MCF 10A (cell line): ENCODE measurements around the gene TRPV6. TPM values are rescaled to one million over a fixed set of nuclear protein-coding genes. Genes with fewer than 3 reads are reported as not detected.

Source experiments
- BruUV-seq: library from RNA; stranded (reverse); fragments of 400-500 nt; replicated peaks from 2 replicates; lab custom pipeline; 2021; lab: Mats Ljungman, UMichigan
- CTCF ChIA-PET: fragments of 300-600 bp; sonication (Branson Sonifier 250); formaldehyde crosslinking; extraction: SDS; loops from one replicate; lab custom pipeline; 2021; ENCODE audit warnings: antibody characterized with exemption, inconsistent platforms; lab: Yijun Ruan, JAX
- POLR2A ChIA-PET: fragments of 300-600, 350-650 bp; sonication (Branson Sonifier 250); formaldehyde crosslinking; extraction: SDS; loops from one replicate; lab custom pipeline; 2020; ENCODE audit warnings: antibody characterized with exemption, inconsistent platforms; lab: Yijun Ruan, JAX
- DNase-seq: peaks from one replicate; pipeline ENCODE4 v3.0.0-alpha.2; 2018; ENCODE audit not compliant: unreplicated experiment
- H3K27ac Mint-ChIP-seq: one replicate; pipeline ENCODE4 v1.8.0; 2022; ENCODE audit warnings: mild to moderate bottlenecking, low read depth, mixed read lengths; ENCODE audit not compliant: unreplicated experiment
- H3K27me3 Mint-ChIP-seq: one replicate; pipeline ENCODE4 v1.8.0; 2022; ENCODE audit warnings: mixed read lengths; ENCODE audit not compliant: insufficient read depth, unreplicated experiment
- H3K36me3 Mint-ChIP-seq: one replicate; pipeline ENCODE4 v1.8.0; 2022; ENCODE audit warnings: mild to moderate bottlenecking, moderate library complexity, mixed read lengths; ENCODE audit not compliant: insufficient read depth, unreplicated experiment
- H3K4me1 Mint-ChIP-seq: one replicate; pipeline ENCODE4 v1.8.0; 2022; ENCODE audit warnings: mixed read lengths; ENCODE audit not compliant: insufficient read depth, unreplicated experiment
- H3K4me3 Mint-ChIP-seq: one replicate; pipeline ENCODE4 v1.8.0; 2022; ENCODE audit warnings: mild to moderate bottlenecking, moderate library complexity, mixed read lengths; ENCODE audit not compliant: unreplicated experiment
- H3K9me3 Mint-ChIP-seq: one replicate; pipeline ENCODE4 v1.8.0; 2022; ENCODE audit warnings: mixed read lengths; ENCODE audit not compliant: unreplicated experiment
- intact Hi-C: fragments of 100-400 bp; cut with micrococcal nuclease; formaldehyde crosslinking; loops from 2 replicates; pipeline ENCODE4 v1.14.1; 2022
- total RNA-seq: library from RNA; stranded (reverse); gene quantifications from 2 replicates; pipeline ENCODE4 v1.2.3, GENCODE V29; 2022
- TF ChIP-seq, protein P1 (sequence below): fragments of 200-600 bp; IDR thresholded peaks from one replicate; pipeline ENCODE4 v1.8.0; 2022; ENCODE audit warnings: antibody characterized with exemption, mild to moderate bottlenecking; ENCODE audit not compliant: unreplicated experiment

Gene TRPV6
- total RNA-seq, 1 experiment from 2014 or later: 0.30 TPM

DNA sequence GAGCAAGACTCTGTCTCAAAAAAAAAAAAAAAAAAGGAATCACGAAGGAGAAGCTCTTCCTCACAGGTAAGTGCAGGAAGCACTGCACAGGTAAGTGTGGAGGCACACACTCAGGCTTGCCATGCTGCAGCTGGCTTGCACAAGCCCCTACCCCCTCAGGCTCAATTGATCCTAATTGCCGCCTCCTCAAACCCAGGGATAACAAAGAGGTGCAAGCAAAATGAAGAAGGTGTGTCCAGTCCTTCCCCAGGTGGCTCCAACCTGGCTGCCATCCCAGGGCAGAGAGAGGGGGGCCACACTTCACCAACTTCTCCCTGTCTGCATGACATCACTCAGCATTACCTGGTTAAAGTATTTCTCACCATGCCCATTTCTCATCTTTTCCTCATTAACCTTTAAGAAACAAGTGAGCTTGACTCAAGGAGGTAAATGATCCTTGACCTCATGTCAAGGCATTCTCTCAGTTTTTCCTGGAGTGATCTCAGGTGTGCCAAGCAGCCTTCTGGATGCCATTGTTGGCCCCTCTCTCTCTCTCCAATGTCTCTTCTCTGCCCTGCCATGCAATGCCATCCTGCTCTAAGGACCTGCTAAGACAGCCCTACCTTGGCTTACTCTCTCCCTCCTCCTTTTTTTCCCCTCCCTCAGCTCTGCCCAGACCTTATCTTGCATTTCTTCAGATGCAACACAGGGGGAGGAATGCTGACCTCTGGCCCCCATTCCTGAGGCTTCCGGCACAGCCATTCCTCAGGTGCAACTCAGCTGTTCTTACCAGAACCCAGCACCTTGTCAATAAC, 13.0 kb upstream of the TRPV6 start:
- intact Hi-C loops: no loop called here
- no TSS peak for BruUV-seq
- H3K36me3 Mint-ChIP-seq: no peaks in the 10 kb centered on the region
- H3K4me3 Mint-ChIP-seq: no peak overlapping the region
- CTCF ChIA-PET: interaction anchor here (0.7 to 3.6 kb wide), 9 partner anchors 11 to 317 kb away, joined by 3 to 25 read pairs (median 5); no protein-coding TSS in a partner anchor
- H3K27me3 Mint-ChIP-seq: peaks cover 76% of the 10 kb centered on the region
- no peaks in the 10 kb centered on the region for H3K9me3 Mint-ChIP-seq
- DNase-seq: peak; percentile 62
- no peaks in the 10 kb centered on the region for H3K4me1 Mint-ChIP-seq
- POLR2A ChIA-PET: interaction anchor here (0.7 to 1.3 kb wide), 2 partner anchors 18 to 45 kb away, joined by 3 read pairs; no protein-coding TSS in a partner anchor
- no peak overlapping the region for H3K27ac Mint-ChIP-seq
- TF ChIP-seq, protein P1, sequence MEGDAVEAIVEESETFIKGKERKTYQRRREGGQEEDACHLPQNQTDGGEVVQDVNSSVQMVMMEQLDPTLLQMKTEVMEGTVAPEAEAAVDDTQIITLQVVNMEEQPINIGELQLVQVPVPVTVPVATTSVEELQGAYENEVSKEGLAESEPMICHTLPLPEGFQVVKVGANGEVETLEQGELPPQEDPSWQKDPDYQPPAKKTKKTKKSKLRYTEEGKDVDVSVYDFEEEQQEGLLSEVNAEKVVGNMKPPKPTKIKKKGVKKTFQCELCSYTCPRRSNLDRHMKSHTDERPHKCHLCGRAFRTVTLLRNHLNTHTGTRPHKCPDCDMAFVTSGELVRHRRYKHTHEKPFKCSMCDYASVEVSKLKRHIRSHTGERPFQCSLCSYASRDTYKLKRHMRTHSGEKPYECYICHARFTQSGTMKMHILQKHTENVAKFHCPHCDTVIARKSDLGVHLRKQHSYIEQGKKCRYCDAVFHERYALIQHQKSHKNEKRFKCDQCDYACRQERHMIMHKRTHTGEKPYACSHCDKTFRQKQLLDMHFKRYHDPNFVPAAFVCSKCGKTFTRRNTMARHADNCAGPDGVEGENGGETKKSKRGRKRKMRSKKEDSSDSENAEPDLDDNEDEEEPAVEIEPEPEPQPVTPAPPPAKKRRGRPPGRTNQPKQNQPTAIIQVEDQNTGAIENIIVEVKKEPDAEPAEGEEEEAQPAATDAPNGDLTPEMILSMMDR: no peak

DNA sequence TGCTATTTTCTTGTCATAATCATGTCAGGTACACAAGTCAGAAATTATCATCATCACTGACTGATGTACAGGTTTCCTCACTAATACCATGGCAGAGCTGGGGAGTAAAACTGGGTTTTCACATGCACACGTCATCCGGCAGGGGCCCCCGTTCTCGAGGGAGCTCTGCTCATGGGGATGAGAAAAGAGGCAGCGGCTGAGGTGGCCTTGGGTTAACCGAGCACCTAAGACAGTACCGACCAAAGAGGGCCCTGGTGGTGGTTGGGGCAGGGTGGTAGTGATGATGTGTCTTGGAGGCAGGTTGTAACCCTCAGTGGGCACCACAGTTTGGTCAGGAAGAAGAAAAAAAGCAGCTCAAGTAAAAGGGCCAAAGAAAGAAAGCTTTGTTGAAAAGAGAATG, 12.1 kb upstream of the TRPV6 start:
- TF ChIP-seq, protein P1: no peak
- intact Hi-C loops: no loop called here
- CTCF ChIA-PET: interaction anchor here (0.7 to 3.6 kb wide), 9 partner anchors 10 to 318 kb away, joined by 3 to 25 read pairs (median 5); no protein-coding TSS in a partner anchor
- Mint-ChIP-seq H3K9me3 (no peaks in the 10 kb centered on the region), H3K27me3 (peaks cover 68% of the 10 kb centered on the region), H3K27ac (no peak overlapping the region), H3K4me1 (no peaks in the 10 kb centered on the region), H3K36me3 (no peaks in the 10 kb centered on the region), H3K4me3 (no peak overlapping the region)
- no peak for DNase-seq
- BruUV-seq: no TSS peak
- POLR2A ChIA-PET: interaction anchor here (1.3 kb wide), 1 partner anchor 46 kb away, joined by 3 read pairs; no protein-coding TSS in a partner anchor

DNA sequence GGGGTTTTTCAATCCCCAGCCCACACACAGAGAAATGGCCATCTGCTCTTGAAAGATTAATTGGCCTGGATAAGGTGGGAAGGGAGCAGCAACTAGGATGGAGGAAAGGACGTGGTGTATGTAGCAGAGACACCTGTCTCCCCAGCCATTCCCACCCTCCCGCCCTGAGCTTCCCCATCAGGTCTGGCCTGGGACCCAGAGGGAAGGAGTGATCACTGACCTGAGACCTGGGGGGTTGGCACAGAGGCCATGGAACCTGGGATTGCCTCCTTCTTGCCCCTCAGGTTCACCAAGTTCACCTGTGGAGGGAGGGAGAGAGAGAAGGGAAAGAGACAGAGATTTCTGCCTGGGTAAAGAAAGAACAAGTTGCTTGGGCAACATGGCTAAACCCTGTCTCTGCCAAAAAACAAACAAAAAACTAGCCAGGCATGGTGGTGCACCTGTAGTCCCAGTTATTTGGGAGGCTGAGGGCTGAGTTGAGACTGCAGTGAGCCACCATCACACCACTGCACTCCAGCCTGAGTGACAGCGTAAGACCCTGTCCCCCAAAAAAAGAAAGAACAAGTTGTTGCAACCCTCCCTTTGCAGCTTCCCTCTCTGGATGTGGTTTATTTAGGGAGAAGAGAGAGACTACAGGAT, 11.3 kb upstream of the TRPV6 start:
- BruUV-seq: no TSS peak
- POLR2A ChIA-PET: no interaction called here
- Mint-ChIP-seq H3K27ac (no peak overlapping the region), H3K27me3 (peaks cover 60% of the 10 kb centered on the region), H3K9me3 (no peaks in the 10 kb centered on the region), H3K4me3 (no peak overlapping the region), H3K36me3 (no peaks in the 10 kb centered on the region), H3K4me1 (no peaks in the 10 kb centered on the region)
- intact Hi-C loops: no loop called here
- DNase-seq: no peak
- TF ChIP-seq, protein P1: no peak
- CTCF ChIA-PET: interaction anchor here (0.6 to 3.3 kb wide), 6 partner anchors 16 to 403 kb away, joined by 3 to 19 read pairs (median 4); no protein-coding TSS in a partner anchor

DNA sequence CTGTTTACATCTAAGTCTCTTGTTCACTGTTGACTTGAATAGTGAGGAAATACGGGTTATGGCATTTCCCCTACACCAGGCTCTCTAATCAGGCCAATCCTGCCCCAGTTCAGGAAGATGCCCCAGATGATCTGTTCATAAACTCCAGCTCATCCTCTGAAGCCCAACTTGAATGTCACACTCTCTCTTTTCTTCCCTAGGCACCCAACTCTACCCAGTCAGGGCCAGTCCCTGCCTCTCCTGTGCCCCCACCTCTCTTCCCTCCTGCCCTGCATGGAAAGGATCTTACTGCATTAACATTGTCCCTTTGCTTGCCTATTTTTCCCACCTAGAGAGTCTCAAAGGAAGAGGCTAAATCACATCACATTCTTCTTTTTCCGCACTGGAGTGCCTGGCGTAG, 10.6 kb upstream of the TRPV6 start:
- peaks cover under 1% of the 10 kb centered on the region for H3K9me3 Mint-ChIP-seq
- no peaks in the 10 kb centered on the region for H3K36me3 Mint-ChIP-seq
- H3K4me3 Mint-ChIP-seq: no peak overlapping the region
- intact Hi-C loops: no loop called here
- no TSS peak for BruUV-seq
- TF ChIP-seq, protein P1: no peak
- POLR2A ChIA-PET: no interaction called here
- CTCF ChIA-PET: interaction anchor here (0.6 to 3.3 kb wide), 5 partner anchors 16 to 310 kb away, joined by 3 to 19 read pairs (median 4); no protein-coding TSS in a partner anchor
- no peak overlapping the region for H3K27ac Mint-ChIP-seq
- DNase-seq: no peak
- H3K27me3 Mint-ChIP-seq: peaks cover 53% of the 10 kb centered on the region
- H3K4me1 Mint-ChIP-seq: no peaks in the 10 kb centered on the region
